K562 (cell line): ENCODE data around the gene CCDC148. TPM values are rescaled to one million over a fixed set of nuclear protein-coding genes. Genes with fewer than 3 reads are reported as not detected.

ENCODE experiments used
- ATF1 ChIP-seq, 2 experiments: fragments of 450-650 bp in 1 of 2; IDR thresholded peaks; 2 replicates each; pipeline ENCODE4 v1.6.1; 2016; ENCODE audit warnings: missing compliant biosample characterization in 1 of 2, missing genetic modification characterization in 1 of 2
- CTCF ChIP-seq, 3 experiments: IDR thresholded peaks in 2 of 3; conservative IDR thresholded peaks in 1 of 3; 2 replicates each; pipeline ENCODE4 v1.5.1; 2011 to 2012; ENCODE audit warnings: low read length in 3 of 3, mild to moderate bottlenecking in 3 of 3, control low read depth in 2 of 3, improper control_type of control experiment in 1 of 3, inconsistent platforms in 1 of 3, low read depth in 1 of 3, mixed read lengths in 1 of 3, moderate library complexity in 1 of 3; ENCODE audit not compliant: insufficient read depth in 2 of 3
- JUND ChIP-seq, 2 experiments: IDR thresholded peaks; 2 replicates in 1 of 2; 3 replicates in 1 of 2; pipeline ENCODE4 v1.6.1; 2011; ENCODE audit warnings: borderline replicate concordance in 2 of 2, low read depth in 2 of 2, low read length in 2 of 2, improper control_type of control experiment in 1 of 2, missing biosample characterization in 1 of 2, missing genetic modification characterization in 1 of 2, missing genetic modification reagents in 1 of 2
- MYBL2 ChIP-seq, 2 experiments: fragments of 450-650 bp in 1 of 2; sonication (generic) in 1 of 2; formaldehyde crosslinking in 1 of 2; IDR thresholded peaks; 2 replicates each; pipeline versions ENCODE4 v1.6.1 to v1.8.1; 2017 to 2022; ENCODE audit warnings: borderline replicate concordance in 1 of 2, inconsistent platforms in 1 of 2, low read depth in 1 of 2, mild to moderate bottlenecking in 1 of 2, missing genetic modification reagents in 1 of 2, moderate library complexity in 1 of 2
- RBM25 ChIP-seq: fragments of 200-400 bp; formaldehyde crosslinking; IDR thresholded peaks from 2 replicates; pipeline ENCODE4 v1.6.1; 2018; ENCODE audit warnings: low read length, low read depth, moderate library complexity; ENCODE audit not compliant: severe bottlenecking
- SP2 ChIP-seq: IDR thresholded peaks from 2 replicates; pipeline ENCODE4 v1.6.1; 2011; ENCODE audit warnings: mild to moderate bottlenecking, low read depth, low read length, moderate library complexity; ENCODE audit not compliant: poor library complexity, severe bottlenecking; ENCODE audit errors: extremely low read depth
- TBP ChIP-seq: optimal IDR thresholded peaks from 2 replicates; pipeline ENCODE3; 2011; ENCODE audit warnings: low read depth, low read length, improper control_type of control experiment
- ZFP1 ChIP-seq: fragments of 450-650 bp; formaldehyde crosslinking; IDR thresholded peaks from 2 replicates; pipeline ENCODE4 v1.4.0; 2020; ENCODE audit warnings: mild to moderate bottlenecking, mixed read lengths
- ZNF592 ChIP-seq: fragments of 450-650 bp; IDR thresholded peaks from 2 replicates; pipeline ENCODE4 v1.6.1; 2017; ENCODE audit warnings: antibody characterized with exemption, mild to moderate bottlenecking
- ZNF780A ChIP-seq: fragments of 250-450 bp; sonication (Bioruptor Pico); IDR thresholded peaks from 2 replicates; pipeline ENCODE4 v1.5.0; 2021; ENCODE audit warnings: mild to moderate bottlenecking
- polyA plus RNA-seq, 8 experiments: library from polyadenylated mRNA; depleted of rRNA in 4 of 8; stranded (reverse) in 5 of 8; unstranded in 3 of 8; fragments of >200 nt; fragmentation: Nextera tagmentation in 2 of 8; fragmentation: Illumina TruSeq in 1 of 8; extraction: Ambion mirVana in 2 of 8; extraction: Trizol in 1 of 8; gene quantifications; 2 replicates each; pipeline versions ENCODE4 v1.2.1 to v1.2.3, GENCODE V29; 2011 to 2014; ENCODE audit warnings: inconsistent platforms in 1 of 8, missing spikeins in 1 of 8
- total RNA-seq, 7 experiments: library from RNA; depleted of rRNA in 6 of 7; stranded (reverse); fragments of >200 nt in 6 of 7; fragmentation: Illumina TruSeq in 2 of 7; extraction: Trizol in 2 of 7; gene quantifications; 2 replicates each; pipeline versions ENCODE4 v1.2.1 to v1.2.3, GENCODE V29; 2011 to 2021; ENCODE audit warnings: low replicate concordance in 1 of 7
- TF ChIP-seq, protein P1 (sequence below), 2 experiments: fragments of 450-650 bp; conservative IDR thresholded peaks; 2 replicates each; pipeline ENCODE4 v1.6.1; 2017; ENCODE audit warnings: mild to moderate bottlenecking in 2 of 2, moderate library complexity in 2 of 2
- TF ChIP-seq, protein P2 (sequence below): sonication (generic); formaldehyde crosslinking; IDR thresholded peaks from 2 replicates; pipeline ENCODE4 v1.8.0; 2023; ENCODE audit warnings: mild to moderate bottlenecking, missing genetic modification reagents

CCDC148 gene
- total and polyA plus RNA-seq, 9 of the 15 experiments (the other 6 are each of a cell fraction or from before 2014, with no cell fraction given): 0.10 to 1.4 (median 0.65) TPM

GRCh38 chr2:158456309-158457066 lies at the start of gene CCDC148, which contains the start of gene PKP4 (continued):
- TF ChIP-seq, protein P1, sequence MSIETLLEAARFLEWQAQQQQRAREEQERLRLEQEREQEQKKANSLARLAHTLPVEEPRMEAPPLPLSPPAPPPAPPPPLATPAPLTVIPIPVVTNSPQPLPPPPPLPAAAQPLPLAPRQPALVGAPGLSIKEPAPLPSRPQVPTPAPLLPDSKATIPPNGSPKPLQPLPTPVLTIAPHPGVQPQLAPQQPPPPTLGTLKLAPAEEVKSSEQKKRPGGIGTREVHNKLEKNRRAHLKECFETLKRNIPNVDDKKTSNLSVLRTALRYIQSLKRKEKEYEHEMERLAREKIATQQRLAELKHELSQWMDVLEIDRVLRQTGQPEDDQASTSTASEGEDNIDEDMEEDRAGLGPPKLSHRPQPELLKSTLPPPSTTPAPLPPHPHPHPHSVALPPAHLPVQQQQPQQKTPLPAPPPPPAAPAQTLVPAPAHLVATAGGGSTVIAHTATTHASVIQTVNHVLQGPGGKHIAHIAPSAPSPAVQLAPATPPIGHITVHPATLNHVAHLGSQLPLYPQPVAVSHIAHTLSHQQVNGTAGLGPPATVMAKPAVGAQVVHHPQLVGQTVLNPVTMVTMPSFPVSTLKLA (conservative IDR thresholded peaks at IDR 0.05): peak in 1 of 2 experiments; percentile 43; a peak in 1 of 4 replicates
- TF ChIP-seq MYBL2 (IDR thresholded peaks at IDR 0.05; ENCODE audit: low read depth): peak; percentile 69
- no peak for TF ChIP-seq MYBL2 (CRISPR knock-in tag; IDR thresholded peaks at IDR 0.05; ENCODE audit: borderline replicate concordance)
- peak; percentile 0 to 20 (median 9); a peak in 1 of 6 replicates for TF ChIP-seq CTCF (IDR thresholded peaks at IDR 0.05 in 2 of 3, conservative IDR thresholded peaks at IDR 0.05 in 1 of 3; ENCODE audit: insufficient read depth in 2 of 3, low read depth in 1 of 3, low read length in 3 of 3)
- TF ChIP-seq SP2: peak; percentile 43
- no peak for TF ChIP-seq ZNF592
- TF ChIP-seq RBM25: peak; percentile 84
- TF ChIP-seq TBP: peak; percentile 58
- no peak for TF ChIP-seq ATF1 (CRISPR knock-in tag; IDR thresholded peaks at IDR 0.05)
- TF ChIP-seq ATF1 (tag; IDR thresholded peaks at IDR 0.05): peak; percentile 67
- no peak for TF ChIP-seq ZFP1
- no peak for TF ChIP-seq ZNF780A (CRISPR knock-in tag)
- peak; percentile 34; the same call in 1 of the 2 replicates for TF ChIP-seq JUND (IDR thresholded peaks at IDR 0.05; ENCODE audit: borderline replicate concordance, low read depth, low read length)
- TF ChIP-seq JUND (tag; IDR thresholded peaks at IDR 0.05; ENCODE audit: borderline replicate concordance, low read depth, low read length): no peak
- TF ChIP-seq, protein P2, sequence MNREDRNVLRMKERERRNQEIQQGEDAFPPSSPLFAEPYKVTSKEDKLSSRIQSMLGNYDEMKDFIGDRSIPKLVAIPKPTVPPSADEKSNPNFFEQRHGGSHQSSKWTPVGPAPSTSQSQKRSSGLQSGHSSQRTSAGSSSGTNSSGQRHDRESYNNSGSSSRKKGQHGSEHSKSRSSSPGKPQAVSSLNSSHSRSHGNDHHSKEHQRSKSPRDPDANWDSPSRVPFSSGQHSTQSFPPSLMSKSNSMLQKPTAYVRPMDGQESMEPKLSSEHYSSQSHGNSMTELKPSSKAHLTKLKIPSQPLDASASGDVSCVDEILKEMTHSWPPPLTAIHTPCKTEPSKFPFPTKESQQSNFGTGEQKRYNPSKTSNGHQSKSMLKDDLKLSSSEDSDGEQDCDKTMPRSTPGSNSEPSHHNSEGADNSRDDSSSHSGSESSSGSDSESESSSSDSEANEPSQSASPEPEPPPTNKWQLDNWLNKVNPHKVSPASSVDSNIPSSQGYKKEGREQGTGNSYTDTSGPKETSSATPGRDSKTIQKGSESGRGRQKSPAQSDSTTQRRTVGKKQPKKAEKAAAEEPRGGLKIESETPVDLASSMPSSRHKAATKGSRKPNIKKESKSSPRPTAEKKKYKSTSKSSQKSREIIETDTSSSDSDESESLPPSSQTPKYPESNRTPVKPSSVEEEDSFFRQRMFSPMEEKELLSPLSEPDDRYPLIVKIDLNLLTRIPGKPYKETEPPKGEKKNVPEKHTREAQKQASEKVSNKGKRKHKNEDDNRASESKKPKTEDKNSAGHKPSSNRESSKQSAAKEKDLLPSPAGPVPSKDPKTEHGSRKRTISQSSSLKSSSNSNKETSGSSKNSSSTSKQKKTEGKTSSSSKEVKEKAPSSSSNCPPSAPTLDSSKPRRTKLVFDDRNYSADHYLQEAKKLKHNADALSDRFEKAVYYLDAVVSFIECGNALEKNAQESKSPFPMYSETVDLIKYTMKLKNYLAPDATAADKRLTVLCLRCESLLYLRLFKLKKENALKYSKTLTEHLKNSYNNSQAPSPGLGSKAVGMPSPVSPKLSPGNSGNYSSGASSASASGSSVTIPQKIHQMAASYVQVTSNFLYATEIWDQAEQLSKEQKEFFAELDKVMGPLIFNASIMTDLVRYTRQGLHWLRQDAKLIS (CRISPR knock-in tag): no peak
